Panc1 (cell line): ENCODE data around the gene EYA2. TPM values are rescaled to one million over a fixed set of nuclear protein-coding genes. Genes with fewer than 3 reads are reported as not detected.

Source experiments
- ATAC-seq: fragments of 200-7000 bp; cut with Tn5 transposase; 2 replicates; pipeline ENCODE4 v1.9.1; 2020; ENCODE audit warnings: mild to moderate bottlenecking, moderate library complexity
- BruUV-seq: library from RNA; stranded (reverse); fragments of 400-500 nt; replicated peaks from 2 replicates; lab custom pipeline; 2021; lab: Mats Ljungman, UMichigan
- CTCF ChIA-PET: fragments of 300-600 bp; sonication (Branson Sonifier 250); formaldehyde crosslinking; loops from one replicate; lab custom pipeline; 2022; ENCODE audit warnings: antibody characterized with exemption; lab: Charles Lee
- POLR2A ChIA-PET: fragments of 300-600 bp; sonication (Branson Sonifier 250); formaldehyde crosslinking; loops from one replicate; lab custom pipeline; 2022; ENCODE audit warnings: antibody characterized with exemption; lab: Charles Lee
- DNase-seq: peaks from one replicate; pipeline ENCODE4 v3.0.0-alpha.2; 2010; ENCODE audit warnings: low read depth, low spot score
- H3K27ac ChIP-seq: 2 replicates; pipeline ENCODE4 v1.5.1; 2011; ENCODE audit warnings: mild to moderate bottlenecking, low read length, inconsistent platforms
- H3K27me3 ChIP-seq: fragments of 200-500 bp; sonication (Bioruptor generic); 2 replicates; pipeline ENCODE4 v1.6.0; 2014; ENCODE audit warnings: low read length, inconsistent platforms; ENCODE audit not compliant: control insufficient read depth, insufficient read depth
- H3K36me3 ChIP-seq: fragments of 200-500 bp; sonication (Bioruptor generic); 2 replicates; pipeline ENCODE4 v1.5.1; 2014; ENCODE audit warnings: inconsistent platforms, mild to moderate bottlenecking, low read length, moderate library complexity; ENCODE audit not compliant: control insufficient read depth, insufficient read depth
- H3K4me1 ChIP-seq: 2 replicates; pipeline ENCODE4 v1.5.1; 2011; ENCODE audit warnings: inconsistent platforms, mild to moderate bottlenecking, low read length, moderate library complexity; ENCODE audit not compliant: control insufficient read depth, insufficient read depth
- H3K4me3 ChIP-seq, 2 experiments: 2 replicates each; pipeline ENCODE4 v1.5.1; 2011 to 2012; ENCODE audit warnings: low read depth in 2 of 2, low read length in 2 of 2, mild to moderate bottlenecking in 2 of 2, inconsistent platforms in 1 of 2, moderate library complexity in 1 of 2
- H3K9me3 ChIP-seq: fragments of 200-500 bp; sonication (Bioruptor generic); 2 replicates; pipeline ENCODE4 v1.5.1; 2014; ENCODE audit warnings: low read depth, mild to moderate bottlenecking, inconsistent platforms, low read length, moderate library complexity; ENCODE audit not compliant: control insufficient read depth, insufficient read depth
- CTCF ChIP-seq: fragments of 450-650 bp; IDR thresholded peaks from 2 replicates; pipeline ENCODE4 v1.5.1; 2017; ENCODE audit warnings: mild to moderate bottlenecking
- POLR2AphosphoS5 ChIP-seq: IDR thresholded peaks from 2 replicates; pipeline ENCODE4 v1.6.1; 2012; ENCODE audit warnings: mild to moderate bottlenecking, low read depth, low read length, moderate library complexity
- REST ChIP-seq, 2 experiments: IDR thresholded peaks; 2 replicates each; pipeline ENCODE4 v1.6.1; 2011 to 2012; ENCODE audit warnings: low read depth in 2 of 2, control low read depth in 1 of 2, low read length in 1 of 2, mild to moderate bottlenecking in 1 of 2, moderate library complexity in 1 of 2; ENCODE audit not compliant: insufficient read depth in 1 of 2
- SIN3A ChIP-seq: IDR thresholded peaks from 2 replicates; pipeline ENCODE4 v1.6.1; 2012; ENCODE audit warnings: low read depth, mild to moderate bottlenecking, low read length, moderate library complexity, borderline replicate concordance; ENCODE audit not compliant: insufficient read depth
- TCF7L2 ChIP-seq: IDR thresholded peaks from 2 replicates; pipeline ENCODE4 v1.6.1; 2011; ENCODE audit warnings: mild to moderate bottlenecking, low read depth, low read length, inconsistent platforms
- in situ Hi-C: cut with HindIII; loops from 2 replicates; pipeline ENCODE4 v1.10.0; 2016; ENCODE audit warnings: low sequenced_read_pairs, low pct_unique_long_range_greater_than_20kb
- intact Hi-C: fragments of 100-400 bp; cut with micrococcal nuclease; formaldehyde crosslinking; loops from one replicate; pipeline ENCODE4 v1.10.0; 2022; ENCODE audit not compliant: unreplicated experiment
- total RNA-seq: library from RNA; stranded (reverse); gene quantifications from one replicate; pipeline ENCODE4 v1.2.1, GENCODE V29; 2021; ENCODE audit not compliant: unreplicated experiment

The EYA2 gene
- total RNA-seq, 1 experiment from 2014 or later = 1.9 TPM

DNA sequence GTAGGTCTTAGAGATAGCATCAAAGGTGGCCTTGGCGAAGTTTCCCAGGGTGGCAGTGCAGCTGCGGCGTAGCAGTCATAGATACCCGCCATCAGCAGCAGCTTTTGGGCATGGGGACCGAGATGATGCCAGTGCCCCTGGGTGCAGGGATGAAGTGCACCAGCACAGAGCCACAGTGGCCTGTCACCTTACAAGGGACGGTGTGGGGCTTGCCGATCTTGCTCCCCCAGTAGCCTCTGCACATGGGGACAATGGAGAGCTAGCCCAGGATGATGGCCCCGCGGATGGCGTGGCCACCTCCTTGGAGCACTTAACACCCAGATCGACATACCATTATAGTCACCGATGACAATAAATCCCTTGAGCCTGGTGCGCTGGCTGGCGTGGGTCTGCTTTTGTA lies 266.3 kb downstream of the EYA2 start:
- in situ Hi-C loops = no loop called here
- TF ChIP-seq POLR2AphosphoS5 (no peak), REST (IDR thresholded peaks at IDR 0.05; ENCODE audit: insufficient read depth in 1 of 2, low read depth in 2 of 2, low read length in 1 of 2) (no peak), SIN3A (no peak), TCF7L2 (no peak), CTCF (no peak)
- Histone ChIP-seq H3K27ac (no peak overlapping the region), H3K36me3 (no peaks in the 10 kb centered on the region), H3K4me1 (no peaks in the 10 kb centered on the region), H3K9me3 (no peaks in the 10 kb centered on the region), H3K27me3 (no peaks in the 10 kb centered on the region), H3K4me3 (no peak overlapping the region)
- DNase-seq = no peak
- ChIA-PET CTCF (no interaction called here), POLR2A (no interaction called here)
- ATAC-seq = no peak
- intact Hi-C loops = no loop called here
- no TSS peak for BruUV-seq

- ChIA-PET POLR2A (no interaction called here), CTCF (no interaction called here)
- Histone ChIP-seq H3K4me1 (no peaks in the 10 kb centered on the region), H3K4me3 (no peak overlapping the region), H3K9me3 (no peaks in the 10 kb centered on the region), H3K27me3 (no peaks in the 10 kb centered on the region), H3K27ac (no peak overlapping the region), H3K36me3 (no peaks in the 10 kb centered on the region)
- BruUV-seq = no TSS peak
- in situ Hi-C loops (no loop called here), intact Hi-C loops (no loop called here)
- DNase-seq (no peak), ATAC-seq (no peak)
- TF ChIP-seq POLR2AphosphoS5 (no peak), TCF7L2 (no peak), CTCF (no peak), REST (IDR thresholded peaks at IDR 0.05; ENCODE audit: insufficient read depth in 1 of 2, low read depth in 2 of 2, low read length in 1 of 2) (no peak), SIN3A (no peak)
Observed at GRCh38 chr20:47161411-47161810, 266.8 kb downstream of the EYA2 start.
